T47D (cell line): Measurements from ENCODE around the gene NUCB2.
"Not testable (repeated sequence)": the region's sequence is repeated elsewhere in the genome, so short reads cannot be mapped to it uniquely, and the experiment has no call there.

Source experiments
- DNase-seq, 2 experiments: peaks; one replicate each; pipeline versions ENCODE4 v3.0.0 to v3.0.0-alpha.2; 2011 to 2012; ENCODE audit warnings: low read depth in 1 of 2, low spot score in 1 of 2
- JUND ChIP-seq: IDR thresholded peaks from 2 replicates; pipeline ENCODE4 v1.6.1; 2012; ENCODE audit warnings: low read depth
- in situ Hi-C: cut with HindIII; loops from 2 replicates; pipeline ENCODE4 v1.10.0; 2016; ENCODE audit warnings: low sequenced_read_pairs, low pct_unique_long_range_greater_than_20kb

The NUCB2 gene

DNA sequence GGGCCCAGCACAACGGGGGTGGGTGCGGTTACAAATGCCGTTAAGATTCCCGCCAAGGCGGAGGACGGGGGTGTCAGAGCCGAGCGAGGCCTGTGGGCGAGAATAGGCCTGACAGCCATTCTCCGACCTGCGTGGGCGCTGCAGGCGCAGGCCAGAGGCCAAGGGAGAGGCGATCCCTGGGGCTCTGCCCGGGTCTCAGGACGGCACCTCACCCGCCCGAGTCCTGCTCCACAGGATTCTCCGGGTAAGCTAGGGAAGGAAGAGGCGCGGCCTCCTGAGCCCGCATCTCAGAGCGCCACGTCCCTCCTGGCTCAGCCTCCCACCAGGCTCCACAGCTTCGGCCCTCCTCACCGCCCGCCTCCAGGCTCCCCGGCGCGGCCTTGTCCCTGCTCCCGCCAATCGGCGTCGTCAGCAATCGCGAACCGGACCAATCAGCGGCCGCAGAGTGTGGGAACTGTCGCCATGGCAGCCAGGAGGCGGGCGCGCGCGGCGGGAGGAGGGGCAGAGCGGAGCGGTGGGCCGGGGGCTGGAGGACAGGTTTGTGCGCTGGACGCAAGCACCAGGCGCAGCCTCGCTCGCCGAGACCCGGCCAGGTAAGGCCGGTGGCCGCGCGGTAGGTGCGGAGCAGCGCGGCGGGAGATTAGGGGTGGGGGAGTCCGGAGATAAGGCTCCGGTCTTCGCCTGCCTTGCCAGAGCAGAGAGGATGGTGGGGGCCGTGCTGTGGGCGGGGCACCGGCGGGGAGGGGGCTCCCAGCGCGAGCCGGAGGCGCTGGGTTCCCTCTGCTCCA is at the start of gene NUCB2:
NUCB2 (plus strand) TSS at position 504 of the 788 bp plus-strand sequence. CDS start 18,585 bp downstream, outside the sequence.
- no peak for TF ChIP-seq JUND
- DNase-seq: peak; percentile 86 to 96

DNA sequence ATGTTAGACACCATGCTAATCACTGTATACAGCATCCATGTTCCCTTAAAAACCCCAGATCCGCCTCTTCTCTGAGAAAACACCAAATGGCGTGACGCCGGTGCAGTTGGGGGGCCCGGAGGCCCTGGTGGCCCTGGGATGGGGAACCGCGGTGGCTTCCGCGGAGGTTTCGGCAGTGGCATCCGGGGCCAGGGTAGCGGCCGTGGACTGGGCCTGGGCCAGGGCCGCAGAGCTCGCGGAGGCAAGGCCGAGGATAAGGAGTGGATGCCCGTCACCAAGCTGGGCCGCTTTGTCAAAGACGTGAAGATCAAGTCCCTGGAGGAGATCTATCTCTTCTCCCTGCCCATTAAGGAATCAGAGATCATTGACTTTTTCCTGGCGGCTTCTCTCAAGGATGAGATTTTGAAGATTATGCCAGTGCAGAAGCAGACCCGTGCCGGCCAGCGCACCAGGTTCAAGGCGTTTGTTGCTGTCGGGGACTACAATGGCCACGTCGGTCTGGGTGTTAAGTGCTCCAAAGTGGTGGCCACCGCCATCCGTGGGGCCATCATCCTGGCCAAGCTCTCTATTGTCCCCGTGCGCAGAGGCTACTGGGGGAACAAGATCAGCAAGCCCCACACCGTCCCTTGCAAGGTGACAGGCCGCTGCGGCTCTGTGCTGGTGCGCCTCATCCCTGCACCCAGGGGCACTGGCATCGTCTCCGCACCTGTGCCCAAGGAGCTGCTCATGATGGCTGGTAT is 48.2 kb upstream of the NUCB2 start:
- DNase-seq, in situ Hi-C loops: not testable (repeated sequence)

More for the DNA sequence above, at the start of gene NUCB2:
- in situ Hi-C loops: no loop called here

DNA sequence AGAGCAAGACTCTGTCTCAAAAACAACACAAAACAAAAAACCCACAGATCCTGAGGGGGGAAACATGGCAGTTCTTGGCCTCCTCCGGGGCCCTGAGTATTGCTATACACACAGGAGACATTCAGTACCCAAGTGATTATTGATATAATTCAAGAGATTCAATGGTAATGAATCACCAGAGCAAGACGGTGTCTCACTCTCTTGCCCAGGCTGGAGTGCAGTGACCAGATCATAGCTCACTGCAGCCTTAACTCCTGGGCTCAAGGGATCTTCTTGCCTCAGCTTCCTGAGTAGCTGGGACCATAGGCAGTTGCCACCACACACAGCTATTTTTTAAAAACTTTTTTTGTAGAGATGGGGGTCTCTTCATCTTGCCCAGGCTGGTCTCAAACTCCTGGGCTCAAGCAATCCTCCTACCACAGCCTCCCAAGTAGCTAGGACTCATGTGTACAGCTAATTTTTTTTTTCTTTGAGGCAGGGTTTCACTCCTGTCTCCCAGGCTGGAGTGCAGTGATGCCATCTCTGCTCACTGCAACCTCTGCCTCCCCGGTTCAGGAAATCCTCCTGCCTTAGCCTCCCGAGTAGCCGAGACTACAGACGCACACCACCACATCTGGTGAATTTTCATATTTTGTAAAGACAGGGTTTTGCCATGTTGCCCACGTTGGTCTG is 46.9 kb upstream of the NUCB2 start:
- DNase-seq: no peak
- TF ChIP-seq JUND: no peak
- in situ Hi-C loops: no loop called here

DNA sequence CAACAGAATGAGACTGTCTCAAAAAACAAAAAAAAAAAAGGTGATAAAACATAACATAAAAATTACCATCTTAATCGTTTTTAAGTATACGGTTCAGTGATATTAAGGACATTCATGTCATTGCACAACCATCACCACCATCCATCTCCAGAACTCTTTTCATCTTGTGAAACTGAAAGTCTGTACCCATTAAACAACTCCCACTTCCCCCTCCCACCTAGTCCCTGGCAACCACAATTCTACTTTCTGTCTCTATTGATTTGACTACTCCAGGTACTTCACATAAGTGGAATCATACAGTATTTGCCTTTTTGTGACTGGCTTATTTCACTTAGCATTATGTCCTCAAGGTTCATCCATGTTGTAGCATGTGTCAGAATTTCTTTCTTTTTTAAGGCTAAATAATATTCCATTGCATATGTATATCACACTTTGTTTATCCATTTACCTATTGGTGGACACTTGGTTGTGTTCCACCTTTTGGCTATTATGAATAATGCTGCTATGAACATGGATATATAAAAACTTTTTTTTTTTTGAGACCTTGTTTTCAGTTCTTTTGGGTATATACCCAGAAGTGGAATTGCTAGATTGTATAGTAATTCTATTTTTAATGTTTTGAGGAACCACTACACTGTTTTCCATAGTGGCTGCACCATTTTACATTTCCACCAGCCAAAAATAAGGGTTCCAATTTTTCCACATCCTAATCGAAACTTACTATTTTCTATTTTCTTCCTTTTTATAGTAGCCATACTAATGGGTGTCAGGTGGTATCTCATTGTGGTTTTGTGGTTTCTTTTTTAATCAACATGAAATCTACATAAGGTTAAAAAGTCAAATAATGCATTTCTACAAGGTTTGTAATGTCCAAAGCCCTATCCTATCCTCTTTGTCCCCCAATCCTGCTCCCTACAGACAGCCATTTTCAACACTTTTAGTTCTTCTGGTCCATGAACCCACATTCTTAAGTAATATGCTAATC is 45.4 kb upstream of the NUCB2 start:
- in situ Hi-C loops: no loop called here

DNA sequence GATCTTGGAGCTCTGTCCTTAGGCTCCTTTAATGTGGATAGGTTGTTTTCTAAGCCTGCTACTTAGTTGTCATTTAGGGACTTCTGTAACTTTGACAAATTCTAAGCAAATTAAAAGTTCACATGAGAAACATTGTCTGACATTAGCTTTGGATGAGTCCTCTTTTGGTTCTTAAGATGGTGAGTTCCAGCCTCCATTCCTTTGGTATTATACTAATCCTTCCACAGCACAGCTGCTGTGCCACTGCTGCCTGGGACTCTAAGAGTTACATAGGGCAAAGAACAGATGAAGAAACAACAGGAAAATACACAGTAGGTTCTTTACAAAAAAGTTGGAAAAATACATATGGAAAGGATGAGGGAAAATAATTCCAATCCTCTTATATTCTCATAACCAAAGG is 43.4 kb upstream of the NUCB2 start:
- no peak for DNase-seq
- in situ Hi-C loops: no loop called here
- no peak for TF ChIP-seq JUND

More for the DNA sequence above, 45.4 kb upstream of the NUCB2 start:
- TF ChIP-seq JUND: no peak
- DNase-seq: no peak

DNA sequence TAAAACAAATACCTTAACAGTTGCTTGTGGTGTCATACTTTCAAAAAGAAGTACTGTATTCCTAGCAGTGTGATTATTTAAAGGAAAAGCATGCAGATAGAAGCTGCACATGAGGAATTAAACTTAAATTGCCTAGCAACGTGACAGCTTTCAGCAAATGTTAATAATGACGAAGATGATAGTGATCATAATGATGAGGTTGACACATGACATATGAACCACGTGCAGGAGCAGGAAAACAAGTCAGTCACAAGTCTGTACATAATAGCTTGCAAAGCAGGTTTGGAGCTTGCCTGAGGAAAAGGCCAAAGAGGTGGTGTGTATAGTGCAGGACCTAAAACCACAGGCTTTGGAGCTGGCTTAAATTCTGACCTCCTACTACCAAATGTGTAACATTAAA is 38.2 kb upstream of the NUCB2 start:
- DNase-seq: peak; percentile 21 to 95
- in situ Hi-C loops: no loop called here
- peak; percentile 41; the same call in 1 of the 2 replicates for TF ChIP-seq JUND

DNA sequence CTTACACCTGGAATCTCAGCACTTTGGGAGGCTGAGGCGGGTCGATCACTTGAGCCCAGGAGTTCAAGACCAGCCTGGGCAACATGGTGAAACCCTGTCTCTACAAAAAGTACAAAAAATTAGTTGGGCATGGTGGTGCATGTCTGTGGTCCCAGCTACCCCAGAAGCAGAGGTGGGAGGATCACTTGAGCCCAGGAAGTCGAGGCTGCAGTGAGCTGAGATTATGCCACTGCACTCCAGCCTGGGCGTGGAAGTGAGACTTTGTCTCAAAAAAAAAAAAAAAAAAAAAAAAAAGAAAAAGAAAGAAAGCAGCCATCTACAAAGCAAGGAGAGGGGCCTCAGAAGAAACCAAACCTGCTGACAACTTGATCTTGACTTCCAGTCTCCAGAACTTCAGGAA is 36.6 kb upstream of the NUCB2 start:
- DNase-seq, in situ Hi-C loops: not testable (repeated sequence)

DNA sequence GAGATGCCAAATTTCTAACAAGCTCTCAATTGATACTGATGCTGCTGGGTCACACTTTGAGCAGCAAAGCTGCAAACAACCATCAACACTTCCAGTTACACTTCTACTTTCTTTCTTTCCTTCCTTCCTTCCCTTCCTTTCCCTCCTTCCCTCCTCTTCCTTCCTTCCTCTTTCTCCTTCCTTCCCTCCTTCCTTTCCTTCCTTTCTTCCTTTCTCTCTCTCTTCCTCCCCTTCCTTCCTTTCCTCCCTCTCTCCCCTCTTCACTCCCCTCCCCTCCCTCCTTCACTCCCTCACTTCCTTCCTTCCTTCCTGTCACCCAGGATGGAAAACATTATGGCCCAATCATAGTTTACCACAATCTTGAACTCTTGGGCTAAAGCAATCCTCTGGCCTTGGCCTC is 35.8 kb upstream of the NUCB2 start:
- DNase-seq: no peak
- TF ChIP-seq JUND: no peak
- in situ Hi-C loops: no loop called here

DNA sequence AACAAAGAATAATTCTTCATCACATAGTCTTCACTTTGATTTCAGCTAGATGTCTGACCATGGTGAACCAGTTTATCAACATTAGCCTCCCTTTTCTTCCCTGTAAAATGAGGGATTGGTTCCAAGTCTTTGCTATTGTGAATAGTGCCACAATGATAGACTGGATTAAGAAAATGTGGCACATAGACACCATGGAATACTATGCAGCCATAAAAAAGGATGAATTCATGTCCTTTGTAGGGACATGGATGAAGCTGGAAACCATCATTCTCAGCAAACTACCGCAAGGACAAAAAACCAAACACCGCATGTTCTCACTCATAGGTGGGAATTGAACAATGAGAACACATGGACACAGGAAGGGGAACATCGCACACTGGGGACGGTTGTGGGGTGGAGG is 33.6 kb upstream of the NUCB2 start:
- in situ Hi-C loops, DNase-seq: not testable (repeated sequence)

DNA sequence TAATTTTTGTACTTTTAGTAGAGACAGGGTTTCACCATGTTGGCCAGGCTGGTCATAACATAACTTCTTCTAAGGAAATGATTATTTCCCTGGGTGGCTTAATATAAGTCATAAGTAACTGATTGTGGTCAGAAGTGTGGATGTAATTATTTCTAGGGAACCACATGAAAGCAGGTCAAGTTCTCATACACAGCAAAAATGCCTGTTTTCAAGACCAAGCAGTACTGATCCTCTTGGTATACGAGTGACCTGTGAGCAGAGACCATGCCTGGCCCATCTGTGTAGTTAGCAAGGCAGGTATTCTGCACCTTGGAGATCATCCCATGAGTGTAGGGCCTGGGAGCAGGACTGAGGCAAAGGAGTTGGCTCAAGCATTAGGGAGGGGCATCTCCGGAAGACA is 32.5 kb upstream of the NUCB2 start:
- no peak for TF ChIP-seq JUND
- in situ Hi-C loops: no loop called here
- no peak for DNase-seq

DNA sequence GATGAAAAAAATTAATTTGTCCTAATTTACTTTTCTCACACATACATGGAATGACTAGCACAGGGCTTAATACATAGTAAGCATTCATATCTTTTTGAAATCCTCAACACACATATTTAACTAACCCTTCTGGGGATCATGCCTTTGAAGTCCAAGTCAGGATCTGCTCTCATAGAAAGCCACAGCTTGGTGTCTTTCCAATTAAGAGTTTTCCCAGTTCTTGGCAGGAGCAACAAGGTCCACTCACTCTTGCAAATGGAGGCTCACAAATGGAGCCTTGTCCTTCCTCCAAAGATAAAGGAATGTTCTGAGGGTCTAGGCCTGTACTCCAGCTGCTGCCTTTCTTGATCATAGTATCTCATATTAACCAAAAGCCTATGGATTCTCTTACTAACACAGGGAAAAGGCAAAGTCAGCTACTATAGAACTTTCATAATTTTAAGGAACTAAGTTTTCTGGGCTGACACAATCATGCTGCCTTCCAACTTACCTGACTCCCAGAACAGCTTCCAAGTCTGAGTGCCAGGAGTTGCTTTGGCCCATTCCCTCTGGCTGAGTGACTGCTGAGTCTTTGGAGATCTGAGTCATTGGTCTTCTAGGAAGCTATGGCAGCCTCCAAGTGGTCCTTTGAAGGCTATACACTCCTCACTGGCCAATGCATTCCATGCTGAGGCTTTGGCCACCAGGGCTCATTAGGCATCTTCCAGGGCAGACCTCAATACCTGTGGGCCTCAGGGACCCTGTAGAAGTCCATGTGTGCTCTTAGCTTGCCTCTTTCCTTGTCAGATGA is 25.8 kb upstream of the NUCB2 start:
- TF ChIP-seq JUND: no peak
- DNase-seq: no peak
- in situ Hi-C loops: no loop called here
